Central memory CD8-positive, alpha-beta T cell (primary cell): ENCODE data around the gene TRAPPC12.

Experiments
- ATAC-seq: fragments of 150-1000 bp; cut with Tn5 transposase; replicated peaks from 2 replicates; pipeline ENCODE4 v1.10.0; 2022; ENCODE audit warnings: mild to moderate bottlenecking, moderate FRiP score, moderate number of reproducible peaks; ENCODE audit not compliant: poor library complexity, severe bottlenecking; ENCODE audit errors: extremely low read depth
- DNase-seq, 2 donors: peaks; one replicate each; pipeline ENCODE4 v3.0.0; 2021; ENCODE audit warnings: low spot score in 2 of 2
- H3K27ac Mint-ChIP-seq: one replicate; pipeline ENCODE4 v1.8.0; 2022; ENCODE audit warnings: low read depth, mild to moderate bottlenecking, moderate library complexity, mixed read lengths
- H3K27me3 Mint-ChIP-seq: one replicate; pipeline ENCODE4 v1.8.0; 2022; ENCODE audit warnings: mixed read lengths
- H3K36me3 Mint-ChIP-seq: one replicate; pipeline ENCODE4 v1.8.0; 2022; ENCODE audit warnings: mild to moderate bottlenecking, moderate library complexity, mixed read lengths; ENCODE audit not compliant: insufficient read depth
- H3K4me1 Mint-ChIP-seq: one replicate; pipeline ENCODE4 v1.8.0; 2022; ENCODE audit warnings: mixed read lengths
- H3K4me3 Mint-ChIP-seq: one replicate; pipeline ENCODE4 v1.8.0; 2022; ENCODE audit warnings: mild to moderate bottlenecking, moderate library complexity, mixed read lengths
- H3K9me3 Mint-ChIP-seq: one replicate; pipeline ENCODE4 v1.8.0; 2022; ENCODE audit warnings: mixed read lengths

The TRAPPC12 gene

DNA sequence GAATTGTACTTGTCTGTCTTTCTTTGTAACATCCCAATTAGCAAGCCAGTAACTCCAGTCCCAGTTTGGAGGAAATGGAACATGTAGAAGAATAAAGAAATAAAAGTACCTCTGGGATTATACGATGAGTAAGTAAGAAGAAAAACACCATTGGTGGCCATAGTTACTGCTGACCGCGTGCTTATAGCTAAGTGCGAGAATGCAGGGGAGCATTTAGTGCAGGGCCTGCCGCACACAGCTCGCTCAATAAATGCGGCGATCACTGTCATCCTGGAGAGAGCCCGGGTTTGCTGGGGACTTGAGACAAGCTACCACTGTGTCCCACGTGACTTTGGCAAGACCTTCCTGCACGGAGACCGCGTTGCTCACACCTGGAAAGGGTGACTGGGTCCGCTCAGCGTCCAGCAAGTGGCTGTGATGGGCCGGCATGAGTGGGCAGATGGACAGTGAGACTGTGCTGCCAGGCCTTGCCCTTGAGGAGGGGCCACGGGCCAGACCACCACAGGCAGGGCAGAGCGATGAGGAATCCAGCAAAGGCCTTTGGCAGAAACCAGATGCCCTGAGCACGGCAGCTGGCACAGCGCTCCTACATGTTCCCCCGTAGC is 85.0 kb downstream of the TRAPPC12 start:
- Mint-ChIP-seq H3K36me3 (peaks cover 19% of the 10 kb centered on the region), H3K4me1 (peaks cover 6% of the 10 kb centered on the region), H3K27ac (no peak overlapping the region), H3K9me3 (no peaks in the 10 kb centered on the region), H3K4me3 (no peak overlapping the region), H3K27me3 (no peaks in the 10 kb centered on the region)
- DNase-seq (no peak), ATAC-seq (no peak)

DNA sequence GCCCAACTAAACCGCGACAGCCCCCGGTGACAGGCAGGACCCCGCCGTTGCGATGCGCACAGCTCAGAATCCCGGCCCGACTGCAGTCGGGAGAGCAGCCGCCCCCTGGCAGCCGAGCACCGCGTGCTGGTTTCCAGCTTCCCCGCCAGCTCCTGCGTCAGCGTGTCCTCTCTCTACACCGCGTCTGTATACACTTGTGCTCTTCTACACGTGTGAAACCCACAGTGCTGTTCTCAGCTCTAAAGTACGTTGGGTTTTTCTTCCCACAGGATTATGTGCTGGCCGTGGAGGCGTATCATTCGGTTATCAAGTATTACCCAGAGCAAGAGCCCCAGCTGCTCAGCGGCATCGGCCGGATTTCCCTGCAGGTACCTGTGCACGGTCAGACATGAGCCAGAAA is 85.8 kb downstream of the TRAPPC12 start:
- no peak for ATAC-seq
- Mint-ChIP-seq H3K36me3 (peaks cover 19% of the 10 kb centered on the region), H3K27ac (no peak overlapping the region), H3K9me3 (no peaks in the 10 kb centered on the region), H3K27me3 (no peaks in the 10 kb centered on the region), H3K4me3 (no peak overlapping the region), H3K4me1 (peaks cover 6% of the 10 kb centered on the region)
- no peak for DNase-seq

DNA sequence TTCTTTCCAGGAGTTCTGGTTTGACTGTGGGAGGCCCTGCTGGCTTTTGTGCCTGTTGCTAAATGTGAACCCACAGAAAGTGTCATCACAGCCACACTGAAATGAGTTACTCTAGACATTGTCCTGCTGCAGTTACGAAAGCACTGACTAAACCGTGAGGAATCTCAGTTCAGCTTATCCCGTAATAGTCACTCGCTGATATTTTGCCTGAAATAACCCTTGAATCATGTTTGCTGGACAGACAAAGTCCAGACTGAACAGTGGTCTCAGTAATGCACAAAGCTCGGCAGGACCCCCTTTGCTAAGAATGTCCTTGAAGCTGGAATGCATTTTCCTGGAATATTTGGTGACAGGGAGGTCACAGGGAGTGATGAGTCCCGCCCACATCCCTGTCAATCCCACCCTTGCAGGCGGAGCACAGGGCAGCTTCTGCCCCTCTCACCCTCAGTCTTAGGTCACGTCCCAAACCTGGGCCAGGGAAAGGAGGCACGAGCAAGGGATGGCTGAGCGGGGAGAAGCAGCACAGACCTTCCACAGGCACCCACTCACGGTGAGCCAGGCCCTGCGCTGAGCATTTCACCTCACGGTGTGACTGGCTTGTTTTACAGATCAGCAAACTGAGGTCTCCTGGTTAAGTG is 86.5 kb downstream of the TRAPPC12 start:
- Mint-ChIP-seq H3K36me3 (peaks cover 19% of the 10 kb centered on the region), H3K27me3 (no peaks in the 10 kb centered on the region), H3K4me3 (no peak overlapping the region), H3K4me1 (peaks cover 6% of the 10 kb centered on the region), H3K9me3 (no peaks in the 10 kb centered on the region), H3K27ac (no peak overlapping the region)
- DNase-seq (no peak), ATAC-seq (no peak)

DNA sequence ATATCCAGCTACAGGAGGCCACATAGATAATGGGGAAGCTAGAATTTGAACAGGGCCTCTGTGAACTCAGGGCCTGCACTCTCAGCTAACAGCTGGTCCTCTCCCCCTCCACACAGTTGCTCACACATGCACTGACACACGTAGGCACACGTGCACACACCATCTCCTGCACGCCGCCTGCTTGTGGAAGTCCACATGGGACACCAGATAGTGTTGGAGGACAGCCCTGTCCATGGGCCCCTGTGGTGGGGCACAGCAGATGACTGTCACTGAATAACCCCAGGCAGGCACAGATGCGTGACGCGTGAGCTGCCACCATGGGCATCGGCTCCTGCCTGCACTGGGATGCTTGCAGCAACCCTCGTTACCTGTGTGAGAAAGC is 87.0 kb downstream of the TRAPPC12 start:
- ATAC-seq (no peak), DNase-seq (no peak)
- H3K4me1 Mint-ChIP-seq = peaks cover 6% of the 10 kb centered on the region
- H3K27me3 Mint-ChIP-seq = no peaks in the 10 kb centered on the region
- no peak overlapping the region for H3K27ac Mint-ChIP-seq
- H3K36me3 Mint-ChIP-seq = peaks cover 20% of the 10 kb centered on the region
- H3K4me3 Mint-ChIP-seq = no peak overlapping the region
- H3K9me3 Mint-ChIP-seq = no peaks in the 10 kb centered on the region

DNA sequence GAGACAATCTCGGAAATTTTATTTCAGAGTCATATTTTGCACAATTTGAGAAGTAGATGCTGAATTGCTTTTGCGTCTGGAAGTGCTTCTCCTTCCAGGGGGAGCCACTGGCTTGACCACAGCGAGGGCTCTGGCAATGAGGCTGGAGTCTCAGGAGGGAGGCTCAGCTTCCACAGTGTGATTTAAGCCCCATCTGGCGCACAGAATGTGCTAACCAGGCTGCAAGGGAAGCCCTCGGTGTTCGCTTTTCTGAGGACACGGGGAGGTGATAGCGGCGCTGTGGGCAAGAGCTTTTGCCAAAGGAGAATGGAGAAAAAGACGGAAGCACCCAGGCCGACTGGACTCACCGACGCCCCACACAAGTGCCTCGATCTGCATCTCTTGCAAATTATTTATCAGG is 87.5 kb downstream of the TRAPPC12 start:
- Mint-ChIP-seq H3K27ac (no peak overlapping the region), H3K4me1 (peaks cover 2% of the 10 kb centered on the region), H3K4me3 (no peak overlapping the region), H3K27me3 (no peaks in the 10 kb centered on the region), H3K36me3 (peaks cover 23% of the 10 kb centered on the region), H3K9me3 (no peaks in the 10 kb centered on the region)
- DNase-seq (no peak), ATAC-seq (no peak)

DNA sequence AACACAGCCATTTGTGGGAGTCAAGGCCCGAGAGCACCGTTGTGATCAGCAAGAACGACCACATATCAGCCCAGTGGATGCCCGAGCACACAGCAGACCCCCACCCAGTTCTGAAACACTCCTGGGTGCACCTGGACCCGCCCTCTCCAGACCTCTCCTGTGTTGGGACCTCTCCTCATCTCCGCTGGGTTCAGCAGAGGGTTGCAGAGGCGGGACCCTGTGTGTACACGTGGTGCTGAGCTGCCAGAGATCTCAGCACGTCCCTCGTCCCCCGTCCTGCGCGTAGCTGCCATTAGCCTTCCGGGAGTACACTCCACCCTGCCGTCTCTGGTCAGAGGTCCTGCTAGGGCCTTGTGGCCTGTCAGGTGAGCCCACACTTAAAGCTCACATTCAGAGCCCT is 88.2 kb downstream of the TRAPPC12 start:
- no peak overlapping the region for H3K4me3 Mint-ChIP-seq
- no peak for DNase-seq
- no peak overlapping the region for H3K27ac Mint-ChIP-seq
- H3K9me3 Mint-ChIP-seq = no peaks in the 10 kb centered on the region
- no peak for ATAC-seq
- no peaks in the 10 kb centered on the region for H3K27me3 Mint-ChIP-seq
- H3K4me1 Mint-ChIP-seq = no peaks in the 10 kb centered on the region
- H3K36me3 Mint-ChIP-seq = peaks cover 25% of the 10 kb centered on the region

DNA sequence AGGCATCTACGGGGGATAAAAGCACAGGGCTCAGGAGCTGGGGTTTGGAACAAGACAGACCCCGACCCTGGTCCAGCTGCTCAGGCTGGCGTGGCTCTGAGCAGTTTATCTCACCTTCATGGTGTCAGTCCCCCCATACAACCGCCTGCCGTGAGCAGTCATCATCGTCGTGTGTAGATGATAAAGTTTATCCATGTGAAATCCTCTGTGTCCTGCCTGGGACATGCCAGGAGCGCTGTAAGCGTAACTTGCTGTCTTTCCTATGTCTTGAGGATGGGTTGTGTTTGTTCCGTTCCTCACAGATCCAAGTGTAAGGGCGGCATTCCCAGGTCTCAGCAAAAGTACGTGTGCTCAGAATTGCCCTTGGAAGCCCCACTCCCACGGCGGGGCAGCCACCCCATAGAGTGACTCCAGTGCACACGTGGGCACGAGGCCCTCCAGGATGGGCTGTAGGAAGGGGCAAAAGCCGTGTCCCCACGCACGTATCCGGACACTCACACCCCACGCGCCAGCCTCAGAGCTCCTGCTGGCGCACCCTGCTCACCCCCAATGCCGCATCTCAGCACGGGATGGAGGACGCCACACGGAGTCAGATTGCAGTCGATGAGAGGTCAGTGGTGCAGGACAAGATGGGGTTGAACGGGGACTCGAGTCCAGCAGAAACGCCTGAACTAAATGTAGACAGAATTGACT is 88.9 kb downstream of the TRAPPC12 start:
- Mint-ChIP-seq H3K27me3 (no peaks in the 10 kb centered on the region), H3K4me3 (no peak overlapping the region), H3K27ac (no peak overlapping the region), H3K36me3 (peaks cover 27% of the 10 kb centered on the region), H3K9me3 (no peaks in the 10 kb centered on the region), H3K4me1 (no peaks in the 10 kb centered on the region)
- no peak for ATAC-seq
- DNase-seq = no peak

DNA sequence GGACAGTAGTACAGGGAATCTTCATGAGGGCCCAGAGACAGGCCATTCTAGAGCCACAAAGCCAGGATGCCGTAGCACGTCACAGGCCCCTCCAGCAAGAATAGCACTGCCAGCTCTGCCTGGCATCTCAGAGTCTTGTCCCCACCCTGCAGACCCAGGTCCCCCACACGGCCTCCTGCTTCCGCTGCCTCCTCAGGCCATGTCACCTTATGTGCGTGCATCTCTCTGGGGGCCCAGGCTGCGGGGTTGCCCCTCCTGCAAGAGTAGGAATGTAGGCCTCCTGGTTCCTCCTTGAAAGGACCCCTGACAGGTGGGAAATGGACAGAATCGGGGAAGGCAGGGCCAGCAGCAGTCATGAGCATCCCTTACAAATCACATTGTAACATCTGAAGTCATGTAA is 90.0 kb downstream of the TRAPPC12 start:
- Mint-ChIP-seq H3K27me3 (no peaks in the 10 kb centered on the region), H3K9me3 (no peaks in the 10 kb centered on the region), H3K4me1 (no peaks in the 10 kb centered on the region), H3K36me3 (peaks cover 28% of the 10 kb centered on the region), H3K4me3 (no peak overlapping the region), H3K27ac (no peak overlapping the region)
- no peak for DNase-seq
- ATAC-seq = no peak

DNA sequence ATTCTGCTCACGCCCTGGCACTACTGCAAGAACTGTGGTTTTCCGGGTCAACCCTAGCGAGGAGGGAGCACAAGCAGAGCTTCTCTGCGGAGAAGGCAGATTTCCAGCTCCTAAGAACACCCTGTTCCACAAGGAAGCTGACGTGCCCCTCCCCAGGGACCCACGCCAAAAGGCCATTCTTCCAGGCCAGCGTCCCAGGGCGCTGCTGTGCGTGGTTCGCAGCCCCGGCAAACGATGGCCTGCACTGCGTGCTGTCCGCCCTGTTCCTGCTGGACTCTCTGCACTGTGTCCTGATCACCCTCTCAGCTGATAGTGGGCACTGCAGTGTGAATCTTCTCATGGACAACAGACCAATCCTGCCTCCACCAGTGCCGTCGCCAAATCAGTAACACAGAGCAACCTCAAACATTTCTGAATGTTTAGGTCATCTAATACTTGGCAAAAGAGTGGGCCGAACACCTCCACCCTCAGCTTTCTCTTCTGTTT is 90.7 kb downstream of the TRAPPC12 start:
- ATAC-seq = no peak
- Mint-ChIP-seq H3K9me3 (no peaks in the 10 kb centered on the region), H3K36me3 (peaks cover 30% of the 10 kb centered on the region), H3K27me3 (no peaks in the 10 kb centered on the region), H3K27ac (no peak overlapping the region), H3K4me1 (no peaks in the 10 kb centered on the region), H3K4me3 (no peak overlapping the region)
- DNase-seq = no peak

DNA sequence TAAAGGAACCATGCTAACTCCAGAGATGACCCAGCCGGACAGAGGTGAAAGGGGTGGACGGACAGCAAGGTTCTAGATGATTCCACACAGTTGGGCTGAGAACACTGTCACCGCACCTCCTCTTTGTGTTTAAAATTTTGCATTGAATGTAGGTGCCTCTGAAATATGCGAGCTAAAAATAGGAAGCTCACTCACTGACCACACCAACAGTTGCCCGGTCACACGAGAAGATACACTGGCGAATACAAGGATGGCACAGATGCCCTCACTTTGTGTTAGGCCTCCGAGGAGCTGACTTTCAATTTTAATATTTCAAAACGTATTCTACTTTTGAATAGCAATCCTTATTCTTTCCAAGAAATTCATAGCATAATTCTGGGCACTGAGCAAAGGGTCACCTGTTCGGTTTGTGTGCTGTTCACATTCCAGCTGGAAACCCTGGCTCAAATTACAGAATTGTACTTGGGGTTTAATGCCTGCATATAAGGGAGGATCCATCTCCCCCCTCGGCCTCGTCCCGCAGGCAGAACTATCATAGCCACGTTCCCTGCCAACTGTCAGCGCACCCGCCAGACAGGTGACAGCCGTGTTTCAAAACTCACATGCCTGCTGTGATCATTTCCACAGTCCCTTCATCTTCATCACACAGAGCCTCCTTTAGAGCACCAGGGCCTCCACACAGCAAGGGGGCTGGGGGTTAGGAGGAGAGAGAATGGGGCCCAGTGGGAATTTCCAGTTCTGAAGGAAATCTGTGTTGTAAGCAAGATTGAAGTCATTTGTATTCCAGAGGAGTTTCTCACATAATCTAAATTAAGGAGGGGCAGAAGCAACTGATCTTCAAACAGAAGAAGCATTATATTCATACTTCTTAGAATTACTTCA is 91.6 kb downstream of the TRAPPC12 start:
- DNase-seq = no peak
- H3K9me3 Mint-ChIP-seq = no peaks in the 10 kb centered on the region
- H3K36me3 Mint-ChIP-seq = peaks cover 35% of the 10 kb centered on the region
- no peaks in the 10 kb centered on the region for H3K27me3 Mint-ChIP-seq
- no peak for ATAC-seq
- peak overlapping the region; percentile 69 for H3K27ac Mint-ChIP-seq
- no peaks in the 10 kb centered on the region for H3K4me1 Mint-ChIP-seq
- no peak overlapping the region for H3K4me3 Mint-ChIP-seq

DNA sequence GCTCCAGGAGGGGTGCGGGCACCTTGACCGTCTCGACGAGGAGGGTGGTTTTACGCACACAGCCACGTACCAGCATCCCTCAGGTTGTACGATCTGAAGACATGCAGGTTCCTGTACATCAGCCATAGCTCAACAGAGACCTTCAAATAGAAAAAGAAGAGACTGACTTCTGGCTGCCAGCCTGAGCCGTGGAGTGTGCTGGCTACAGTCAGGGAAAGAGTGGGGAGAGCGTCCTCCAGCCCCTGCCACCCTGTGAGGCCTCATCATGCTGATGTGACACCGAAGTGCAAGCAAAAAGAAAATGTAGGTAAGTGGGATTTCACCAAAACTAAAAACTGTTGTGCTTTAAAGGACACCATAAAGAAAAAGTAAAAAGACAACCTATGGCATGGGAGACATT is 92.8 kb downstream of the TRAPPC12 start:
- Mint-ChIP-seq H3K4me1 (no peaks in the 10 kb centered on the region), H3K4me3 (no peak overlapping the region), H3K27ac (peak overlapping the region; percentile 69), H3K36me3 (peaks cover 30% of the 10 kb centered on the region), H3K9me3 (no peaks in the 10 kb centered on the region), H3K27me3 (no peaks in the 10 kb centered on the region)
- no peak for DNase-seq
- no peak for ATAC-seq

DNA sequence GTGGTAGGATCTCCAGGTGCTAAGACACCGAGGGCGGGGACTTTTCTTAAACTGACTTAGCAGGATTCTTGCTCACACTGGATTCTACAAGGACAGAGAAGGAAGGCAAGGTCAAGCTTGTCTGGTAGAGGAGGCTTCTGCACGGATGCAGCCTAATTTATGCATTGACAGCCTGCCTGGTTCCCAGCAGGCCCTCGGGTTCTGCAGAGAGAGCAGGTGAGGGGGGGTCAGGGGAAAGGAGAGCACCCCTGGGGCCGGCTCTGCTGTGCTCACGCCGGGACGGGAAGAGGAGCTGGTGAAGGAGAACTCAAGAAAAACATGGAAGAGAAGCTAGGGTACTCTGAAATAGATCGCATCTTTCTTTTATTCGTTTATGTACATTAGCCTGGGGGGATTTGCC is 93.5 kb downstream of the TRAPPC12 start:
- DNase-seq (no peak), ATAC-seq (no peak)
- Mint-ChIP-seq H3K27me3 (no peaks in the 10 kb centered on the region), H3K9me3 (no peaks in the 10 kb centered on the region), H3K36me3 (peaks cover 31% of the 10 kb centered on the region), H3K4me1 (no peaks in the 10 kb centered on the region), H3K4me3 (no peak overlapping the region), H3K27ac (peak overlapping the region; percentile 69)
